Activated CD8-positive, alpha-beta memory T cell treated with anti-CD3 and anti-CD28 coated beads for 48 hours (primary cell): ENCODE results near the gene CDH10.

Experiments
- DNase-seq, 3 experiments: peaks; one replicate each; pipeline ENCODE4 v3.0.0-alpha.2; 2020; ENCODE audit warnings: low read depth in 2 of 3, low spot score in 2 of 3

The CDH10 gene

DNA sequence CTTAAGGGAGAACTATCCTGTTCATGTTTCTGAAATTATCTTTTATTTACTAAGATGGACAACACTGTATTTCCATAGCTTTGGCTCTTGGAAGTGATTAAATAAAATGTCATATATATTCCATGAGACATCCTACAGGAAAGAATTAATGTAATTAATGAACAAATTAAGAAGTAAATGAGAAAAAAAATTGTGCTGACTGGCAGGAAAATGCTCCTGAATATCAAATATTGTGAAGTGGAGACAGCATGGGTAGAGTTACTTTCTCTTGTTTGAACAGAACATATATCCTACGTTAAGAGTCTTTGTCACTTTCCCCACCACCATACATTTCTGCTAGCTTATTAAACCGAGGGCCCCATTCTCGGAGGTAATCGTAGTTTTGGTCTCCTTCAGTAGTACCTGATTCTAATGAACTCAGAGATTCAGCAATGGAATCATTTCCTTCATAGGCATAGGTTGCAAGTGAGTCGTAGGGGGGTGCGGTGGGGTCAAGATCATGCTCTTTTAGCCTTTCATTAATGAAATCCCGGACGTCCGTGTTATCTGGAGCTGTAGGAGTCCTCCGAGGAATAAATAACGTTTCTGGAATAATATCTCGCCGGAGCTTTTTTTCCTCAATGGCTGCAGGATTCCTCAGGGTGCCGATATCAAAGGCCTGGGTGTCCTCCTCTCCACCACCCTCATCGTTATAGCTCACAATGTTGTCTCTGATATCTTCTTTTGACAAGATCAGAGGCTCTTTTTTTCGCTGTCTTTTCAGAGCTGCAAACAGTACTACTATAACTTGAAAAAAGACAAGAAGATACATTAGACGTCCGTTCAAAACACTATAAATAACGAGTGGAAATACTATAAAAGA, 157.2 kb downstream of the CDH10 start:
- no peak for DNase-seq

DNA sequence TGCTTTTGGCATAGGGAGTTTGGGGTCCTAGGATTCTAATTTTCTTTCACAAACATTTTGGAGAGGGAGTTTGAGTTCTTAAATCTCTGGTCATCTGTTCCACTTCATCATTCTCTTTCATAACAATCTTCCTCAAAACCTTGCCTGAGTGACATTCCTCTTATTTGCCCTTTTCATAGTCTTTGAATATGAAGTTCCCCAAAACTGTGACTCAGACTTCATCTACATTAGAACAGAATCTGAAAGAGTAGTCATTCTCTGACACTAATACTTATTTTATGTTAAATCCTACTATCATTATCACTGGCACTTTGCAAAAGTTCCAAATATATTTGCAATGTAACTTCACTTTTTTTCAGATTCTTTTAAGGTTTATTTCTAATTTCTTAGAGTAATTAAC, 163.8 kb downstream of the CDH10 start:
- DNase-seq = no peak

DNA sequence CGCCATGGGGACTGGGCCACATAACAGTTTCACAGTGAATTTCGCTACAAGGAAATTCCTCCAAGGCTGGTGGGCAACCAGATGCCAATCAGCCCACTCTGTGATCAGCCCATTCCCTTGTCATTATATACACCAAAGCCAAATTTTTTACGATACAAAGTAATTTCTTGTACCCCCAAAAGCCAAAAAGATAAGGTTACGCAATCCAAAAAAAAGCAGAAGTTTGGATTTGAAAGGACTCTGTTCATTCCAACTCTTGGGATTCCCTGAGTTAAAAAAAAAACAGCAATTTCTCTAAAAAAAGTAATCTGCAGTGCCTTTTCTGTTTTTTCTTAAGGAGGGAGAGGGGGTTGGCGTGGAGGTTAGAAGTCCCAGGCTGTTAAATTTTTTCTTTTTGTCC, 166.8 kb downstream of the CDH10 start:
- DNase-seq = no peak

- no peak for DNase-seq
Measured at GRCh38 chr5:24475101-24475500, 169.7 kb downstream of the CDH10 start.

DNA sequence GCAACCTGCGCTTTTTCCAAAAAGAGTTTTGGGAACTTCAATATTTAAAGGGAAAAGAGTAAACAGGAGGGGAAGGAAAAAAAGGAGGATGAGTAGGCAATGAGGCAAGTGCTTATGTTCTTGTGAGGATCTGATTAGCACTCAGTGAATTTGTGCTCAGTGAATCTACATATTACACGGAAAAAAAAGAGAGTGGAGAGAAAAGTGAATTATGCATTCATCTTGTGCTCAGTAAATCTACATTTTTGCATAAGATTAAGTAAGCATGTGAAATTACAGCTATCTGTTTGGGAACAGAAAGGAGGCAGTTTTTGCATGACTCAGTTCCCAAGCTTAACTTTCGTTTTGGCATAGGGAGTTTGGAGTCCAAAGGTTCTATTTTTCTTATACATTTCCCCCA, 170.1 kb downstream of the CDH10 start:
- no peak for DNase-seq

- no peak for DNase-seq
Measured at GRCh38 chr5:24472518-24472917, 172.3 kb downstream of the CDH10 start.

GRCh38 chr5:24444414-24444813, 200.4 kb downstream of the CDH10 start:
- DNase-seq = no peak

- DNase-seq = no peak
Measured at GRCh38 chr5:24439465-24439864, 205.3 kb downstream of the CDH10 start.
